ENCODE measurements around the gene VTN.
"Not testable (repeated sequence)": the region's sequence is repeated elsewhere in the genome, so short reads cannot be mapped to it uniquely, and the experiment has no call there.

The VTN gene

DNA sequence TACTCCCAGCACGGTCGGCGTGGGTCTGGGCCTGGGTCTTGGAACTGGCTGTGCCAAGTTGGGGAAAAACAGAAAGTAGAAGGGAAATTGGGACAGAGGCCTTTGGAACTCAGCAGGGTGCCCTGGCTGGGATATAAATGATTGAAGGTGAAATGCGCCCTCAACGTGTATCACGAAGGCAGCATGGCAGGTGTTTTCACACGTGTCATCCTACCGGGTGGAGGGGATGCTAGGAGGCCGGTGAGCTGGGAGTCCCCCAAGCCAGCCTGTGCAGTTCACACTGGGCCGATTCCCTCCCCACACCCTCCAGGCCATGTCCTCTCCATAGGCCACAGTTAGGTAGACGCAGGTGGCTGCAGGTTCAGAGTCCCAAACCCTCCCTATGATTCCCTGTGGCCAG, 28.6 kb downstream of the VTN start:
- H3K9me3 ChIP-seq (ENCODE audit: insufficient read depth, low read length) = no peaks in the 10 kb centered on the region
- no peak overlapping the region for H3K4me2 ChIP-seq (ENCODE audit: low read depth, low read length, poor library complexity, severe bottlenecking)
- no peak for TF ChIP-seq EZH2phosphoT487 (conservative IDR thresholded peaks at IDR 0.05; ENCODE audit: low read length)
- TF ChIP-seq, protein P1, sequence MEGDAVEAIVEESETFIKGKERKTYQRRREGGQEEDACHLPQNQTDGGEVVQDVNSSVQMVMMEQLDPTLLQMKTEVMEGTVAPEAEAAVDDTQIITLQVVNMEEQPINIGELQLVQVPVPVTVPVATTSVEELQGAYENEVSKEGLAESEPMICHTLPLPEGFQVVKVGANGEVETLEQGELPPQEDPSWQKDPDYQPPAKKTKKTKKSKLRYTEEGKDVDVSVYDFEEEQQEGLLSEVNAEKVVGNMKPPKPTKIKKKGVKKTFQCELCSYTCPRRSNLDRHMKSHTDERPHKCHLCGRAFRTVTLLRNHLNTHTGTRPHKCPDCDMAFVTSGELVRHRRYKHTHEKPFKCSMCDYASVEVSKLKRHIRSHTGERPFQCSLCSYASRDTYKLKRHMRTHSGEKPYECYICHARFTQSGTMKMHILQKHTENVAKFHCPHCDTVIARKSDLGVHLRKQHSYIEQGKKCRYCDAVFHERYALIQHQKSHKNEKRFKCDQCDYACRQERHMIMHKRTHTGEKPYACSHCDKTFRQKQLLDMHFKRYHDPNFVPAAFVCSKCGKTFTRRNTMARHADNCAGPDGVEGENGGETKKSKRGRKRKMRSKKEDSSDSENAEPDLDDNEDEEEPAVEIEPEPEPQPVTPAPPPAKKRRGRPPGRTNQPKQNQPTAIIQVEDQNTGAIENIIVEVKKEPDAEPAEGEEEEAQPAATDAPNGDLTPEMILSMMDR (IDR thresholded peaks at IDR 0.05; ENCODE audit: insufficient read depth, low read length, poor library complexity, severe bottlenecking) = no peak
- no peaks in the 10 kb centered on the region for H3K79me2 ChIP-seq (ENCODE audit: insufficient read depth, low read length)
- H3K27ac ChIP-seq (ENCODE audit: low read depth, low read length) = no peak overlapping the region
- H3K9ac ChIP-seq (ENCODE audit: low read length) = no peak overlapping the region
- no peak overlapping the region for H2AFZ ChIP-seq (ENCODE audit: low read depth, low read length, severe bottlenecking)
- no peak overlapping the region for H3K4me3 ChIP-seq (ENCODE audit: insufficient read depth, low read length, poor library complexity, severe bottlenecking)
- H3K9me2 ChIP-seq (replicated peaks; ENCODE audit: insufficient read depth, low read length) = no peaks in the 10 kb centered on the region
- no peaks in the 10 kb centered on the region for H3K36me3 ChIP-seq (ENCODE audit: low read length)
- no peaks in the 10 kb centered on the region for H4K20me1 ChIP-seq (ENCODE audit: low read depth, low read length)
- H3F3A ChIP-seq (ENCODE audit: insufficient read depth) = no peaks in the 10 kb centered on the region
- no peaks in the 10 kb centered on the region for H3K27me3 ChIP-seq (ENCODE audit: low read length)

DNA sequence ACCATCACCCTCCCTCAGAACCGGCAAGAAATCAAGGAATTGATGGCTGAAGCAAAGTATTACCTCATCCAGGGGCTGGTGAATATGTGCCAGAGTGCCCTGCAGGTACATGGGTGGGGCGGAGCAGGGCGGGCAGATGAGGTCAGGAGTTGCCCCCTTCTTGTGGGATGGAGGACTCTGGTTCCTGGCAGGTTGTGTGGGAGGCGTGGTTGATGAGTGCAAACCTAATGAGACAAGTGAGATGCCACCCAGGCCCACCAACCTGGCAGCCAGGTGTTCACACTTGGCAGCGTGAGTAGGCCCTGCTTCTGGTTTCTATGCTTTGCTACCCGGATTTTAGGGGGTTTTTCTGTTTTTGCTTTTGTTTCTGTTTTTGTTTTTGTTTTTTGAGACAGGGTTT, 29.7 kb downstream of the VTN start:
- H3K4me2 ChIP-seq (ENCODE audit: low read depth, low read length, poor library complexity, severe bottlenecking) = no peak overlapping the region
- H3K9me3 ChIP-seq (ENCODE audit: insufficient read depth, low read length) = no peaks in the 10 kb centered on the region
- peaks cover 4% of the 10 kb centered on the region; the same call in 1 of the 2 replicates for H3K79me2 ChIP-seq (ENCODE audit: insufficient read depth, low read length)
- no peaks in the 10 kb centered on the region for H3F3A ChIP-seq (ENCODE audit: insufficient read depth)
- no peak overlapping the region for H3K9ac ChIP-seq (ENCODE audit: low read length)
- H3K27me3 ChIP-seq (ENCODE audit: low read length) = no peaks in the 10 kb centered on the region
- H3K36me3 ChIP-seq (ENCODE audit: low read length) = no peaks in the 10 kb centered on the region
- no peak overlapping the region for H2AFZ ChIP-seq (ENCODE audit: low read depth, low read length, severe bottlenecking)
- no peaks in the 10 kb centered on the region for H4K20me1 ChIP-seq (ENCODE audit: low read depth, low read length)
- no peaks in the 10 kb centered on the region for H3K9me2 ChIP-seq (replicated peaks; ENCODE audit: insufficient read depth, low read length)
- TF ChIP-seq, protein P1 (IDR thresholded peaks at IDR 0.05; ENCODE audit: insufficient read depth, low read length, poor library complexity, severe bottlenecking) = no peak
- no peak for TF ChIP-seq EZH2phosphoT487 (conservative IDR thresholded peaks at IDR 0.05; ENCODE audit: low read length)
- H3K27ac ChIP-seq (ENCODE audit: low read depth, low read length) = no peak overlapping the region
- H3K4me3 ChIP-seq (ENCODE audit: insufficient read depth, low read length, poor library complexity, severe bottlenecking) = no peak overlapping the region

DNA sequence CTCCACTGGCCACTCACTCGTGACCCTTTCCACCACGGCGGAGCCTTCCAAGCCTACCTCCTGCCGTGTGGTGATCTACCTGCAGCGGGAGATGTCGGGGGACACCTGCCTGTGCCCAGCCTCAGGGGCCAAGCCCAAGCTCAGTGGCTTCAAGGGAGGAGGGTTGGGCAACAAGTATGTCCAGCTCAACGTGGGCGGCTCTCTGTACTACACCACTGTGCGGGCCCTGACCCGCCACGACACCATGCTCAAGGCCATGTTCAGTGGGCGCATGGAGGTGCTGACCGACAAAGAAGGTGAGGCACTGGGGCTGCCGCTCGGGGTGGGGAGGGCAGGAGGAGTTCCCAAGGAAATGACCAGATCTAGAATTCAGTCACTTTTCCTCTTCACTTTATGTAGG, 30.7 kb downstream of the VTN start:
- Histone ChIP-seq H3F3A (ENCODE audit: insufficient read depth) (no peaks in the 10 kb centered on the region), H2AFZ (ENCODE audit: low read depth, low read length, severe bottlenecking) (no peak overlapping the region), H3K4me3 (ENCODE audit: insufficient read depth, low read length, poor library complexity, severe bottlenecking) (no peak overlapping the region), H3K27ac (ENCODE audit: low read depth, low read length) (no peak overlapping the region), H3K4me2 (ENCODE audit: low read depth, low read length, poor library complexity, severe bottlenecking) (no peak overlapping the region), H4K20me1 (ENCODE audit: low read depth, low read length) (no peaks in the 10 kb centered on the region), H3K79me2 (ENCODE audit: insufficient read depth, low read length) (peaks cover 4% of the 10 kb centered on the region; the same call in 1 of the 2 replicates), H3K9me2 (replicated peaks; ENCODE audit: insufficient read depth, low read length) (no peaks in the 10 kb centered on the region), H3K9ac (ENCODE audit: low read length) (no peak overlapping the region), H3K27me3 (ENCODE audit: low read length) (no peaks in the 10 kb centered on the region), H3K36me3 (ENCODE audit: low read length) (no peaks in the 10 kb centered on the region), H3K9me3 (ENCODE audit: insufficient read depth, low read length) (no peaks in the 10 kb centered on the region)
- TF ChIP-seq, protein P1 (IDR thresholded peaks at IDR 0.05; ENCODE audit: insufficient read depth, low read length, poor library complexity, severe bottlenecking) = no peak
- TF ChIP-seq EZH2phosphoT487 (conservative IDR thresholded peaks at IDR 0.05; ENCODE audit: low read length) = no peak

DNA sequence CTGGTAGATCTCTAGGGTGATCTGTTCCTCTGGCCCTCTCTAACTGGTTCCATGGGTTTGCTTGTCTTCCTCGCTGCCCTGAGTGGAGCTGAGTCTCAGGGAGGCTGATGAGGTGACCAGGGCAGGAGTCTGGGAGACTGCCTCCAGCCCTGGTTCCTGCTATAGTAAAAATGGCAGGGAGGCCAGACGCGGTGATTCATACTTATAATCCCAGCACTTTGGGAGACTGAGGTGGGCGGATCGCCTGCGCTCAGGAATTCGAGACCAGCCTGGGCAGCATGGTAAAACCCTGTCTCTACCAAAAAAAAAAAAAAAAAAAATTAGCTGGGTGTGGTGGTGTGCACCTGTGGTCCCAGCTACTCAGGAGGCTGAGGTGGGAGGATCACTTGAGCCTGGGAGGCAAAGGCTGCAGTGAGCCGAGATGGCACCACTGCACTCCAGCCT, 31.3 kb downstream of the VTN start:
- not testable (repeated sequence) for H3K36me3 ChIP-seq (ENCODE audit: low read length); H3K4me2 ChIP-seq (ENCODE audit: low read depth, low read length, poor library complexity, severe bottlenecking); H3K9ac ChIP-seq (ENCODE audit: low read length); H3K9me2 ChIP-seq (replicated peaks; ENCODE audit: insufficient read depth, low read length); H3K79me2 ChIP-seq (ENCODE audit: insufficient read depth, low read length); H4K20me1 ChIP-seq (ENCODE audit: low read depth, low read length); H3K27ac ChIP-seq (ENCODE audit: low read depth, low read length); H3K4me3 ChIP-seq (ENCODE audit: insufficient read depth, low read length, poor library complexity, severe bottlenecking); H3F3A ChIP-seq (ENCODE audit: insufficient read depth); H3K9me3 ChIP-seq (ENCODE audit: insufficient read depth, low read length); H2AFZ ChIP-seq (ENCODE audit: low read depth, low read length, severe bottlenecking); H3K27me3 ChIP-seq (ENCODE audit: low read length)
